Esophagus muscularis mucosa (tissue), 3 donors: ENCODE data around the gene MVB12B.

Experiments used
- CTCF ChIP-seq, 3 experiments: fragments of 200-600 bp in 2 of 3; fragments of 450-650 bp in 1 of 3; sonication (generic) in 2 of 3; IDR thresholded peaks; one replicate each; pipeline ENCODE4 v1.5.1; 2017 to 2019; ENCODE audit warnings: antibody characterized with exemption in 3 of 3, mild to moderate bottlenecking in 2 of 3, moderate library complexity in 1 of 3
- POLR2A ChIP-seq: fragments of 450-650 bp; IDR thresholded peaks from one replicate; pipeline ENCODE4 v1.6.1; 2017; ENCODE audit warnings: antibody characterized with exemption, moderate library complexity, mild to moderate bottlenecking, low read depth

GRCh38 chr9:126394802-126395201 is 68.2 kb downstream of the MVB12B start:
- TF ChIP-seq CTCF (IDR thresholded peaks at IDR 0.05) (no peak), POLR2A (no peak)
